Mesendoderm (in vitro differentiated cells): ENCODE measurements around the gene SPTBN5.

Source experiments
- DNase-seq: peaks from one replicate; pipeline ENCODE4 v3.0.0; 2013
- H2AK5ac ChIP-seq: 2 replicates; pipeline ENCODE4 v1.6.1; 2013; ENCODE audit warnings: low read length, inconsistent platforms
- H2BK120ac ChIP-seq: 2 replicates; pipeline ENCODE4 v1.6.1; 2013; ENCODE audit warnings: low read depth, mild to moderate bottlenecking, low read length, moderate library complexity, mixed read lengths
- H2BK15ac ChIP-seq: replicated peaks from 2 replicates; pipeline ENCODE4 v1.6.1; 2013; ENCODE audit warnings: low read depth, mild to moderate bottlenecking, moderate library complexity
- H2BK5ac ChIP-seq: 2 replicates; pipeline ENCODE4 v1.6.1; 2013; ENCODE audit warnings: low read length, inconsistent platforms
- H3K18ac ChIP-seq: 2 replicates; pipeline ENCODE4 v1.6.1; 2013; ENCODE audit warnings: mild to moderate bottlenecking, low read length, mixed read lengths
- H3K23ac ChIP-seq: one replicate; pipeline ENCODE4 v1.6.1; 2013; ENCODE audit warnings: low read length
- H3K27ac ChIP-seq: 2 replicates; pipeline ENCODE4 v1.5.1; 2013; ENCODE audit warnings: low read depth, mild to moderate bottlenecking, inconsistent platforms, low read length, moderate library complexity
- H3K27me3 ChIP-seq: 2 replicates; pipeline ENCODE4 v1.6.1; 2013; ENCODE audit warnings: low read length, control low read depth, mild to moderate bottlenecking, inconsistent platforms; ENCODE audit not compliant: insufficient read depth, poor library complexity
- H3K36me3 ChIP-seq: 2 replicates; pipeline ENCODE4 v1.6.1; 2013; ENCODE audit warnings: low read length, inconsistent platforms; ENCODE audit not compliant: control insufficient read depth, insufficient read depth
- H3K4ac ChIP-seq: one replicate; pipeline ENCODE4 v1.6.1; 2013; ENCODE audit warnings: low read depth, mild to moderate bottlenecking, low read length, moderate library complexity
- H3K4me1 ChIP-seq: 2 replicates; pipeline ENCODE4 v1.6.1; 2013; ENCODE audit warnings: low read depth, low read length, inconsistent platforms; ENCODE audit not compliant: control insufficient read depth
- H3K4me2 ChIP-seq: 2 replicates; pipeline ENCODE4 v1.6.1; 2013; ENCODE audit warnings: low read length
- H3K4me3 ChIP-seq: 2 replicates; pipeline ENCODE4 v1.5.1; 2013; ENCODE audit warnings: mild to moderate bottlenecking, low read length
- H3K56ac ChIP-seq: one replicate; pipeline ENCODE4 v1.6.1; 2013; ENCODE audit warnings: low read length
- H3K79me1 ChIP-seq: 2 replicates; pipeline ENCODE4 v1.6.1; 2013; ENCODE audit warnings: low read length, inconsistent platforms
- H3K79me2 ChIP-seq: 2 replicates; pipeline ENCODE4 v1.6.1; 2013; ENCODE audit warnings: mild to moderate bottlenecking, low read length; ENCODE audit not compliant: control insufficient read depth, insufficient read depth
- H3K9ac ChIP-seq: 2 replicates; pipeline ENCODE4 v1.6.1; 2013; ENCODE audit warnings: low read length, inconsistent platforms
- H4K5ac ChIP-seq: one replicate; pipeline ENCODE4 v1.6.1; 2013; ENCODE audit warnings: low read length
- H4K8ac ChIP-seq: one replicate; pipeline ENCODE4 v1.6.1; 2013; ENCODE audit warnings: low read depth, mild to moderate bottlenecking, control low read depth, low read length, moderate library complexity
- WGBS: extraction: QIAGEN DNeasy Blood & Tissue Kit; methylation state at CpG from one replicate; pipeline ENCODE4 v1.1.7; 2013; ENCODE audit warnings: low lambda C conversion rate, missing lambda C conversion rate; ENCODE audit not compliant: insufficient coverage; ENCODE audit errors: extremely low coverage; 5-methylcytosine and 5-hydroxymethylcytosine counted together

SPTBN5 gene

DNA sequence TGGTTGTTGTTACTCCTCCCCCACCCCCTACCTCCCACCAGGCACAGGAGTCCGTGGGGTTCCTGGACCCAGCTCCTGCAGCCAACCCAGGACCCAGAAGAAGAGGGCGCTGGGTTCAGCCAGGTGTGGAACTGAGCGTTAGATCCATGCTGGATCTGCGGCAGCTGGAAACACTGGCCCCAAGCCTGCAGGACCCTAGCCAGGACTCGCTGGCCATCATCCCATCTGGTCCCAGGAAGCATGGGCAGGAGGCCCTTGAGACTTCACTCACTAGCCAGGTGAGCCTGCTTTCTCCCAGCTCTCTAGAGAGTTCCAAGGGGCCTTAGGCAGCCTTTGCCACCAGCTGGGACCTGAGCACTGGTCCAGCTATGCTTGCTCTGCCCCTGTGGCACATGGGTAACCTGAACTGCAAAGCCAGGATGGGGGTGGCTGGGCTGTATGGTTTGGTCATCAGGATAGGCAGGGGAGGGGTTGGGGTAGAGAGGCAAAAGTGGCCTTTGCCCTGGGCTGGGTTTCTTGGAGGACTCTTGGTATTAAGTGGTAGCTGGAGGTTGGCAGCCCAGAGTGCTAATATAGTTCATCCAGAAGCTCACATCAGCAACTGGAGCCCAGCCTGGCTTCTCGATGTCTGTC is 72.9 kb downstream of the SPTBN5 start:
- H3K23ac ChIP-seq: no peak overlapping the region
- H3K36me3 ChIP-seq: no peaks in the 10 kb centered on the region
- H3K27ac ChIP-seq: no peak overlapping the region
- no peak overlapping the region for H3K56ac ChIP-seq
- no peak overlapping the region for H3K4me3 ChIP-seq
- H4K8ac ChIP-seq: no peak overlapping the region
- no peak overlapping the region for H3K4ac ChIP-seq
- no peak overlapping the region for H3K9ac ChIP-seq
- no peak overlapping the region for H2BK5ac ChIP-seq
- no CpG with 5 or more reads among the region's 6 CpGs for WGBS
- H3K27me3 ChIP-seq: no peaks in the 10 kb centered on the region
- H3K79me1 ChIP-seq: no peaks in the 10 kb centered on the region
- H2BK15ac ChIP-seq: no peak overlapping the region
- H3K18ac ChIP-seq: no peak overlapping the region
- H4K5ac ChIP-seq: no peak overlapping the region
- H3K79me2 ChIP-seq: no peaks in the 10 kb centered on the region
- H3K4me2 ChIP-seq: no peak overlapping the region
- no peak for DNase-seq
- no peaks in the 10 kb centered on the region for H3K4me1 ChIP-seq
- no peak overlapping the region for H2BK120ac ChIP-seq
- no peak overlapping the region for H2AK5ac ChIP-seq

DNA sequence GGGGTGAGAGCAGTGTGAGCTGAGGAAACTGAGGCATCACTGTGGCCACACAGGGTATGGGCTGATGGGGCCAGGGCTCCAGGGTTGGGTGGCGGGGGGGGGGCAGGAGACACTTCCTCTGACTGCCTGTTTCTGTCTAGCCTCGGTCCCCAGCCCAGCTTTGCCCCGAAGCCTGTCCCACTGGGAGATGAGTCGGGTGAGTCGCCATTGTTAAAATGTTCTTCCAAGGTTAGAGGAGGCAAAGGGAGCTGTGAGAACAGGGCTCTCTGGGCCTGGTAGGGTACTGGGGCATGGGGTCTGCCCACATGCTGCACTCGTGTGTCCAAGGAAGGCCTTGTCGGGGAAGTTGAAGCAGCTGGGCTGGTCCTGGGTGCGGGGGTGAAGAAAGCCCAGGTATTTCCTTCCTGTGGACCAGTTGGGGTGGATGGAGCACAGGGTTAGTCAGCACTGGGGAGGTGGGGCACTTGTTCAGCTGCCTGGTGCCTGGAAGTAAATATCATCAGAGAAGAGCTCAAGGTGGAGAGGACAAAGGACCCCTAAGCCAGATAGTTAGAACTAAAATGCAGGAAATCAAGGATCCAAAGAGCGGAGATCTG is 74.3 kb downstream of the SPTBN5 start:
- Histone ChIP-seq H3K4ac (no peak overlapping the region), H2BK5ac (no peak overlapping the region), H3K27ac (no peak overlapping the region), H2BK15ac (no peak overlapping the region), H2AK5ac (no peak overlapping the region), H3K9ac (no peak overlapping the region), H3K4me3 (no peak overlapping the region), H3K27me3 (no peaks in the 10 kb centered on the region), H3K4me2 (no peak overlapping the region), H3K79me2 (no peaks in the 10 kb centered on the region), H3K56ac (no peak overlapping the region), H4K5ac (no peak overlapping the region), H2BK120ac (no peak overlapping the region), H3K36me3 (no peaks in the 10 kb centered on the region), H3K4me1 (no peaks in the 10 kb centered on the region), H3K18ac (no peak overlapping the region), H3K23ac (no peak overlapping the region), H4K8ac (no peak overlapping the region), H3K79me1 (no peaks in the 10 kb centered on the region)
- no CpG with 5 or more reads among the region's 9 CpGs for WGBS
- no peak for DNase-seq

- DNase-seq: no peak
- no peaks in the 10 kb centered on the region for H3K79me1 ChIP-seq
- H3K4me3 ChIP-seq: no peak overlapping the region
- H3K36me3 ChIP-seq: no peaks in the 10 kb centered on the region
- no peak overlapping the region for H2AK5ac ChIP-seq
- WGBS: no CpG with 5 or more reads among the region's 6 CpGs
- H4K8ac ChIP-seq: no peak overlapping the region
- H3K9ac ChIP-seq: no peak overlapping the region
- H3K79me2 ChIP-seq: no peaks in the 10 kb centered on the region
- no peak overlapping the region for H2BK5ac ChIP-seq
- no peak overlapping the region for H3K4ac ChIP-seq
- H2BK15ac ChIP-seq: no peak overlapping the region
- H3K4me2 ChIP-seq: no peak overlapping the region
- no peak overlapping the region for H3K18ac ChIP-seq
- H3K23ac ChIP-seq: no peak overlapping the region
- no peak overlapping the region for H3K27ac ChIP-seq
- no peak overlapping the region for H2BK120ac ChIP-seq
- no peaks in the 10 kb centered on the region for H3K27me3 ChIP-seq
- H4K5ac ChIP-seq: no peak overlapping the region
- no peaks in the 10 kb centered on the region for H3K4me1 ChIP-seq
- H3K56ac ChIP-seq: no peak overlapping the region
Measured at GRCh38 chr15:41817781-41818180, 76.1 kb downstream of the SPTBN5 start.

DNA sequence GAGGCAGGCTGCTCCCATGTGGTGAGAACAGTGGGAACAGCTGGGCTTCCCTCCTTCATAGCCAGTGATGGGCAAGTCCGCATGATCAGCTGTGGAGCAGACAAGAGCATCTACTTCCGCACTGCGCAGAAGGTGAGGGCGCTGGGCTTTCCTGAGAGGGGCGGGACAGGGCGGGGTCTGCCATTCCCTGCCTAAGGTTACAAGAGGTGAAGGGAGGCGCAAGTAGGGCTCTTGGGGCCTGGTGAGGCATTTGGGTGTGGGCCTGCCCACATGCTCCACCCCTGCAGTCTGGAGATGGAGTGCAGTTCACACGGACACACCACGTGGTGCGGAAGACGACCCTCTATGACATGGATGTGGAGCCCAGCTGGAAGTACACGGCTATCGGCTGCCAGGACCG is 76.5 kb downstream of the SPTBN5 start:
- Histone ChIP-seq H3K4me2 (no peak overlapping the region), H3K27ac (no peak overlapping the region), H3K27me3 (no peaks in the 10 kb centered on the region), H3K79me1 (no peaks in the 10 kb centered on the region), H3K23ac (no peak overlapping the region), H3K79me2 (no peaks in the 10 kb centered on the region), H2BK15ac (no peak overlapping the region), H3K36me3 (no peaks in the 10 kb centered on the region), H3K18ac (no peak overlapping the region), H2AK5ac (no peak overlapping the region), H3K9ac (no peak overlapping the region), H3K4ac (no peak overlapping the region), H2BK120ac (no peak overlapping the region), H3K4me3 (no peak overlapping the region), H3K4me1 (no peaks in the 10 kb centered on the region), H3K56ac (no peak overlapping the region), H4K8ac (no peak overlapping the region), H2BK5ac (no peak overlapping the region), H4K5ac (no peak overlapping the region)
- no CpG with 5 or more reads among the region's 14 CpGs for WGBS
- DNase-seq: no peak

GRCh38 chr15:41816788-41817187 is 77.1 kb downstream of the SPTBN5 start:
- H3K9ac ChIP-seq: no peak overlapping the region
- no peak overlapping the region for H3K18ac ChIP-seq
- no CpG with 5 or more reads among the region's 9 CpGs for WGBS
- no peak overlapping the region for H3K4me2 ChIP-seq
- H3K27me3 ChIP-seq: no peaks in the 10 kb centered on the region
- H2BK120ac ChIP-seq: no peak overlapping the region
- no peaks in the 10 kb centered on the region for H3K36me3 ChIP-seq
- H3K4ac ChIP-seq: no peak overlapping the region
- H3K23ac ChIP-seq: no peak overlapping the region
- no peak overlapping the region for H2AK5ac ChIP-seq
- no peak overlapping the region for H2BK5ac ChIP-seq
- H2BK15ac ChIP-seq: no peak overlapping the region
- H3K79me1 ChIP-seq: no peaks in the 10 kb centered on the region
- no peaks in the 10 kb centered on the region for H3K79me2 ChIP-seq
- H3K4me1 ChIP-seq: no peaks in the 10 kb centered on the region
- no peak overlapping the region for H4K5ac ChIP-seq
- no peak overlapping the region for H3K56ac ChIP-seq
- no peak for DNase-seq
- no peak overlapping the region for H3K27ac ChIP-seq
- no peak overlapping the region for H4K8ac ChIP-seq
- H3K4me3 ChIP-seq: no peak overlapping the region

DNA sequence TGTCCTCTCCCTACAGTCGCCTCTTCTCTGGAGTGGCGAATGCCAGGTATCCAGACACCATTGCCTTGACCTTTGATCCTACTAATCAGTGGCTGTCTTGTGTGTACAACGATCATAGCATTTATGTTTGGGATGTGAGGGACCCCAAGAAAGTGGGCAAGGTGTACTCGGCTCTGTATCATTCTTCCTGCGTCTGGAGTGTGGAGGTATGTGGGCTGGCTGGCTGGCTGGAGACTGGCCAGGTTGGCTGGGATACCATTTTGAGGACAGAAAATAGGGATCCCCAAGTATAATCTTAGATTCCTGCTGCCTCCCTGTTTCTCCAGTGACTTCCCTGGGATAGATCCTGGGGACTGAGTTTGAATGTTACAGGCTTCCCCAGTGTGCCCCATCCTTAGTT is 79.3 kb downstream of the SPTBN5 start:
- WGBS: no CpG with 5 or more reads among the region's 5 CpGs
- H3K79me2 ChIP-seq: no peaks in the 10 kb centered on the region
- no peak overlapping the region for H2BK5ac ChIP-seq
- no peak overlapping the region for H4K8ac ChIP-seq
- H2AK5ac ChIP-seq: no peak overlapping the region
- H3K4me2 ChIP-seq: no peak overlapping the region
- H3K79me1 ChIP-seq: no peaks in the 10 kb centered on the region
- no peak overlapping the region for H3K4me3 ChIP-seq
- no peaks in the 10 kb centered on the region for H3K27me3 ChIP-seq
- H3K56ac ChIP-seq: no peak overlapping the region
- no peak overlapping the region for H3K23ac ChIP-seq
- H2BK120ac ChIP-seq: no peak overlapping the region
- H3K36me3 ChIP-seq: no peaks in the 10 kb centered on the region
- no peak for DNase-seq
- H3K27ac ChIP-seq: no peak overlapping the region
- H4K5ac ChIP-seq: no peak overlapping the region
- H2BK15ac ChIP-seq: no peak overlapping the region
- H3K4me1 ChIP-seq: no peaks in the 10 kb centered on the region
- H3K4ac ChIP-seq: no peak overlapping the region
- H3K18ac ChIP-seq: no peak overlapping the region
- H3K9ac ChIP-seq: no peak overlapping the region
